Thyroid gland (tissue), 4 donors: Measurements from ENCODE around the gene RPH3AL.

Source experiments
- CTCF ChIP-seq, 6 experiments: fragments of 200-600 bp in 3 of 6; fragments of 450-650 bp in 3 of 6; sonication (generic) in 3 of 6; IDR thresholded peaks; one replicate each; pipeline ENCODE4 v1.5.1; 2016 to 2019; ENCODE audit warnings: antibody characterized with exemption in 6 of 6, mild to moderate bottlenecking in 2 of 6, inconsistent platforms in 1 of 6, moderate library complexity in 1 of 6
- POLR2A ChIP-seq, 2 donors: fragments of 450-650 bp; IDR thresholded peaks; one replicate each; pipeline ENCODE4 v1.6.1; 2017; ENCODE audit warnings: antibody characterized with exemption in 2 of 2, mild to moderate bottlenecking in 2 of 2, moderate library complexity in 1 of 2

- TF ChIP-seq CTCF (IDR thresholded peaks at IDR 0.05): no peak
- no peak for TF ChIP-seq POLR2A (IDR thresholded peaks at IDR 0.05)
Measured at GRCh38 chr17:279776-280175, 72.8 kb downstream of the RPH3AL start.
